Measurements from ENCODE around the gene TOP3A.

The TOP3A gene

GRCh38 chr17:18270046-18270931, 44.5 kb downstream of the TOP3A start:
- DNase-seq, result no peak

DNA sequence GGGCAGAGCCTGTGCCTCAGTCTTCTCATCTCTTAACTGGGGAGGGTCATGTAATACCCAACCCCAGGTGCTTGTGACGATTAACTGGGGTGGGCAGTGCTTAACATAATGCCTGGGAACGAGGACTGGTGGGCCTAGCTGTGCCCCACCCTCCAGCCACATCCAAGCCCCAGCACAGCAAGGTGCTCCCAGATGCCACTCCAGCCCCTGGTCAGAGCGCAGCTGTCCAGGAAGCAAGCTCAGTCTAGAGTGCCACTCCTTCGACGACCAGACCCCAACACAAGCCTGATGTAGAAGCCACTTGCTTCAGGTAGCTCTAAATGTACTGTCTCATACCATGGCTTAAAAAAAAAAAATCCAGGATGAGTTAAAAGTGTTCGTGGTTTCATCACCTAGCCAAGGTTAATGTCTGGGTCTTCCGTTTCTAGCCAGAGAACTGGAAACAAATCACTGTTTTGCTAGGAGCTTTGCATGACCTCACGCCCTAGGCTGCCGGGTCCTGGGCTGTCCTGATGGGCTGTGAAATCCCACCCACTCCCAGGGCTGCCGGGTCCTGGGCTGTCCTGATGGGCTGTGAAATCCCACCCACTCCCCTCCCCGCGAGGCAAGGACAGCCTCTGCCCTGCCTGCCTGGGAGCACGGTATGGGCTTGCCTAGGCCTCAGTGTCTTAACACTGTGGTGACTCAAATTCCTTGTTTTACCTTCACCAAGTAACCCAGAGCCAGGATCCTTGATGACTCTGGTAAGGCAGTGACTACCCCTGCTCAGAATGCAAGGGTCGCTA, 46.7 kb downstream of the TOP3A start:
- peak; percentile 20 for DNase-seq

DNA sequence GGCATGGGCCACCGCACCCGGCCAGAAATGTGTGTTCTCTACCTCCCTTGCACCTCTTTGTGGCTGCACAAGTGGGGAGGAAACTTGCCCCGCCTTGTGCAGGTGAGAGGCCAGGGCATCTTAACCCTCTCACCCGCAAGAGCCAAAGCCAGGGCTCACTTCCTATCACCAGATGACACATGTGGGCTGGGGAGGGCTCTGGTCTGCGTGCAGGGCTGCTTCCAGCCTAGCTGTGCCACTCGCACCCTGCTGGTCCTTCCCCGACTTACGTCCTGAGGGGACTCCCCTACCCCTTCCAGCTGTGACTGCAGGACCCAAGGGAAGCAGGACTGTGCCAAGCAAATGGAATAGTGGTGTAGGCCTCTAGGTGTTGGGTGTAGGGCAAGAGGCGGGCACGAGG, 47.4 kb downstream of the TOP3A start:
- no peak for DNase-seq

DNA sequence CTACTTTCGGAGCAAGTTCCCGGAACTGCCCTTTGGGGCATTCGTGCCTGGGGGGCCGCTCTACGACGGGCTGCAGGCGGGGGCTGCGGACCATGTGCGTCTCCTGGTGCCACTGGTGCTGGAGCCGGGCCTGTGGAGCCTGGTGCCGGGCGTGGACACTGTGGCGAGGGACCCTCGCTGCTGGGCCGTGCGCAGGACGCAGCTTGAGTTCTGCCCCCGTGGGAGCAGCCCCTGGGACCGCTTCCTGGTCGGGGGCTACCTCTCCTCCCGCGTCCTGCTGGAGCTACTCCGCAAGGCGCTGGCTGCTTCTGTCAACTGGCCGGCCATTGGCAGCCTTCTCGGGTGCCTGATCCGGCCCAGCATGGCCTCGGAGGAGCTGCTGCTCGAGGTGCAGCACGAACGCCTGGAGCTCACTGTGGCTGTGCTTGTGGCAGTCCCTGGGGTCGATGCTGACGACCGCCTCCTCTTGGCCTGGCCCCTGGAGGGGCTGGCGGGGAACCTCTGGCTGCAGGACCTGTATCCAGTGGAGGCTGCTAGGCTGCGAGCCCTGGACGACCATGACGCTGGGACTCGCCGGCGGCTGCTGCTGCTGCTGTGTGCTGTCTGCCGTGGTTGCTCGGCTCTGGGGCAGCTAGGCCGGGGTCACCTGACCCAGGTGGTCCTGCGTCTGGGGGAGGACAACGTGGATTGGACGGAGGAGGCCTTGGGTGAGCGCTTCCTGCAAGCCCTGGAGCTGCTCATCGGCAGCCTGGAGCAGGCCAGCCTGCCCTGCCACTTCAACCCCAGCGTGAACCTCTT, 50.7 kb downstream of the TOP3A start:
- no peak for DNase-seq

- DNase-seq, result no peak
Observed at GRCh38 chr17:18262641-18263040, 52.2 kb downstream of the TOP3A start.

- DNase-seq, result no peak
Observed at GRCh38 chr17:18262111-18262510, 52.7 kb downstream of the TOP3A start.

DNA sequence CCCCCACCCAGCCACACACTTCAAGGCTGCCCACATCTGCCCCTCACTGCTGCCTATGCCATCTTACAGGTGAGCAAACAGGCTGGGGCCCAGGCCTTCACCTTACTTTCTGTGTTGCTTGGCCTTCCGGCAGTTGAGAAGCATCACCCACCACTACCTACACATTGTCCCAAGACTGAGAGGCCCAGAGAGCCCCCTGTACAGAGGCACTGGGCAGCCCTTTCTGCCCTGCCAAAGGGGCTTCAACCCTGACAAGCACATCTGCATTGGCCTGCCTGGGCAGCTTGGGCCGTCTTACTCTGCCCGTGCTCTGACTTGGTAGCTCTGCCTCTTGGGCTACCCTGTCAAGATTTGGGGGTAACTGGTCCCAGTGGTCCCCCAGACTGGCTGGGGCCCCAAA, 53.1 kb downstream of the TOP3A start:
- DNase-seq, result no peak

DNA sequence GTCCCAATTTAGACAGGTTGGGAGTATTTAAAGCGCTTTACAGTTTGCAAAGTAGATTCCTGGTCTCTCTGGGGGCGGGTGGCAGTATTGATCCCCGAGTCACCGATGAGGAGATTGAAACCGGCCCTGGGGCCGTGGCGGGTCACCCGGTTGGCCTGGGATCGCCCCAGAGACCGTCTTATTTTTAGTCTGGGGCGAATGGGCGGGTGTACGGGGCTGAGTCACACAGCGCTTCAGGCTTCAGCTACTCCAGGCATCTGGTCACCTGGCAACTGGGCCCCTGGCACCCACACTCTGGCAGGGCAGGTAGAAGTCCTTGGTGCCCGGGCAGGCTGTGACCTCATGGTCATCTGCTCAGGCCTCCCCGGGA, 53.7 kb downstream of the TOP3A start:
- DNase-seq, result peak; percentile 23

- peak; percentile 96 for DNase-seq
Observed at GRCh38 chr17:18260332-18261145, 54.3 kb downstream of the TOP3A start, which contains the start of gene MIEF2. Gene MIEF2, plus strand, starts transcription at chr17:18260662. Its CDS starts 2,059 bp downstream, at chr17:18262721.

GRCh38 chr17:18259621-18260331, 55.0 kb downstream of the TOP3A start:
- no peak for DNase-seq

DNA sequence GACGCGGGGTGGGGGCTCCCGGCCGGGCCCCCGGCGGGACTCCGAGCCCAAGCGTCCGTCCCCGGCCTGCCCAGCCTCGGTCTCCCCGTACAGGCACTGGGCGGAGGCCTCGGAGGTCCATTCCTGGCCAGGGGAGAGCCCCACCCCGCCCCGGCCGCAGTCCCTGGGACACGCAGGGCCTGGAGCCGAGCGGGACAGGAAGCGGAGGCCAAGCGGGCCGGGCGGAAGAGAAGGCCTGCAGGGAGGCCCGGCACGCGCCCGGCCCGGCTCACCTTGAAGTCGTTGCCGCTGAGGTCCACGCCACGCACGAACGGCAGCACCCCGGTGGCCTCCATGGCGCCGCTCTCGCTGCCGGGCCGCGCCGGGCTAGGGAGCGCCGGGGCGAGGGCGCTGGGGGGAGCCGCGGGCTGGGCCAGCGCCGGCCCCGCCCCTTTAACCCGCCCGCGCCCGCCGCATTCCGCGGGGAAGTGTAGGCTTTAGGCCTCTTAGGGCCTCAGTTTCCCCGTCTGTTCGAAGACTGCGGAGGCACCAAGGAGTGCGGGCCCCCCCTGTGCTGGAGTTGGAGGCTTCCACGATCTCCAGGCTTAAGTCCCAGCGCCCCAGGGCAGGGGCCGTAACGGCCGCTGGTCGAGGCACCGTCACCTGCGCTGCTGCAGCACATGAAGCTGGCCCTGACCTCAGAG, 56.3 kb downstream of the TOP3A start, which contains the start of gene FLII:
TSS of gene FLII (minus strand) at position 383 of the 683 bp plus-strand sequence. CDS start at position 335, 48 bp downstream.
- peak; percentile 61 for DNase-seq

- peak; percentile 66 for DNase-seq
Observed at GRCh38 chr17:18257982-18258355, 56.8 kb downstream of the TOP3A start.

DNA sequence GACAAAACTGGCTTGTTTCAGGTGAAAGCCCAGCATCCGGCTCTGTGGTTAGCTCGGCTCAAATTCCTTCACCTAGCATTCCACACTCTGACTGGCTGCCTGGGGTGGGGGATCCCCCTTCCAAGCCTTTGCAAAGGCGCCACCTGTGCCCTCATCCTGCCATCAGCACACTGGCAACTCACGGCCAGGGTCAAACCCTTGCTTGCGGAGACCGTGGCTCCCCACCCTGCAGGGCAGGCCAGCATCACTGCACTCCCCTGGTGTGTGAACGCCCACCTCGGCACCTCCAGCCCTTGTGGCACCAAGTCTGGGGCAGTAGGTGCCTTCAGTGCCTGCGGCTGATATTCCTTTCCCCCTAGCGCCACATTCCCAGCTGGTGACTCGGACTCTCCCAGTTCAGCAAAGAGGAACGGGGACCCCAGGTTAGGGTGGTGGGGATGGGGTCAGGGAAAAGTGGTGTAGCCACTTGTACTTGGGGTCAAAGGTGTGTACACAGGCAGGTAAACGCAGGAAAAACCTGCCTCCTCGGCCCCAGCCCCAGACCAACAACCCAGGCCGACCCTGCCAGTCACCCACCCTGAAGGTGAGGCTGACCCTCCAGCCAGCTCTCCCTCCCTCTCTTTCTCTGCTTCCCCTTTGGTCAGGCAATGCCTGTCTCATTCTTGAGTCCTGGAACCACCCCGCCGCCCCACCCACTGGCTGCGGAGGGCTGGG, 57.4 kb downstream of the TOP3A start:
- peak; percentile 48 for DNase-seq

- DNase-seq, result no peak
Observed at GRCh38 chr17:18256776-18257175, 58.0 kb downstream of the TOP3A start.

- no peak for DNase-seq
Observed at GRCh38 chr17:18256351-18256750, 58.4 kb downstream of the TOP3A start.

DNA sequence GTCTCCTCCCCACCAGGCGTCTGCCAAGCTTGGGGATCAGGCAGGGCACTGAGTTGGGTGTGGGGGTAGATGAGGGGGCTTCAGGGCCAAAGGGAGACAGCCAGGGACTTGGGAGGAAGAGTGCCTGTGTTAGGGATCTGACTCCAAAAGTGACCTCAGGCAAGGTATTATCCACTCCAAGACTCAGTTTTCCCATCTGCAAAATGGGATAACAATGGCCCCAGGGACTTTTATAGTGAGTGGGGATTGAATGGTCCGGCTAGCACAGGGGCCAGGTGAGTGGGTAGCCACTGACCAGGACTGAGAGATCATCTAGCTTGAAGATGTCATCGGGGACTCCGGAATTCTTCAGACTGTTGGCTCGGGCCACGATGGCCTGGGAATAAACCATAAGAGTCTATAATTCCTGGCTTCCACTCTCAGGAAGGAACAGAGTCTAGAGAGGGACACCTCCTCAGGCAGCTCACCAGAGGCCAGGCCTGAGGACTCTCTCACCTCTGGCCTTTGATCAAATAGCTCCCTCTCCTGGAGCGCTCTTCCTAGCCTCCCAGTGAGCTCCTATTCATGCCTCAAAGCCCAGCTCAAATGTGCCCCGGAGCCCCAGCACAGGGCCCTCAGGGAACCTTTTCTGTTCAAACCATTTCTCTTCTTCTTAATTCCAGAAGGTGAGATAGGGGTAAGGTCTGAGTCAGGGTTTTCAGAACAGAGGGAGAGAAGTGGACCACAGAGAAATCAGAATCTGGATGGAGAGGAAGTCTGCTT, 59.7 kb downstream of the TOP3A start:
- no peak for DNase-seq

DNA sequence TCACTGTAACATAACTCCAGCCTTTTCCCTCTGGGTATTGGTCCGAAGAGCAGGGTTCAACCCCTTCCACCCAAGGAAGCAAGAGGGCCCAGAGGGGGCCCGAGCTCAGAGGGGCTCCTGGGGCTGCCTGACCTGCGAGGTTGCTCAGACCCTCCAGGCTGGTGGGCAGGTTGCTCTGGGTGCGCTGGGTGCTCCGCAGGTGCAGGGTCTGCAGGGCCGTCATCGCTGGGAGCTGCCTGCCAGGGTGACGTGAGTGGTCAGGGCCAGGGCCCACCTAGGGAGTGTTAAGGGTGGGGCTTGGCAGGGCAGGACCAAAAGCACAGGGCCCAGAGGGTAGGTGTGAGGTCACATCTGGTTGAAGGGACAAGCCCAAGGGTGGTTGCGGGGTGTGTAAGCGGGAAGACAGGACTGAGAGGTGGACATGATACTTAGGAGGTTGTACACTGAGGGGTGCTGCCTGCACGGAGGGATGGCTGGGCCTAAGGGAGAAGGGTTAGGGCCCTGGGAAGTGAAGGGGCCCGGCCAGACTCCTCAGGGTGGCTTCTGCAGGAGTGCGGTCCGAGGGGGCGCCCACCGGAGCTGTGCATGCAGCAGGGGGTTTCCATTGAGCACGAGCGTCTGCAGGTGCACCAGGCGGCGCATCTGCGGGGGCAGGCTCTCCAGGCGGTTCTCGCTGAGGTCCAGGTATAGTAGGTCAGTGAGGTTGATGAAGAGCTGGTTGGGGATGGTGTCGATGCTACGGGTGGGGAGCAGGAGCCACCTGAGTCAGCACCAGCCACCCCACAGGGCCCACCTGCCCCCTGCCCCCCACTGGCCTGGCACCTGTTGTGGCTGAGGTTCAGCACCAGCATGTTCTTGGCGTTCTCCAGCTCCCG, 60.6 kb downstream of the TOP3A start:
- DNase-seq, result no peak

DNA sequence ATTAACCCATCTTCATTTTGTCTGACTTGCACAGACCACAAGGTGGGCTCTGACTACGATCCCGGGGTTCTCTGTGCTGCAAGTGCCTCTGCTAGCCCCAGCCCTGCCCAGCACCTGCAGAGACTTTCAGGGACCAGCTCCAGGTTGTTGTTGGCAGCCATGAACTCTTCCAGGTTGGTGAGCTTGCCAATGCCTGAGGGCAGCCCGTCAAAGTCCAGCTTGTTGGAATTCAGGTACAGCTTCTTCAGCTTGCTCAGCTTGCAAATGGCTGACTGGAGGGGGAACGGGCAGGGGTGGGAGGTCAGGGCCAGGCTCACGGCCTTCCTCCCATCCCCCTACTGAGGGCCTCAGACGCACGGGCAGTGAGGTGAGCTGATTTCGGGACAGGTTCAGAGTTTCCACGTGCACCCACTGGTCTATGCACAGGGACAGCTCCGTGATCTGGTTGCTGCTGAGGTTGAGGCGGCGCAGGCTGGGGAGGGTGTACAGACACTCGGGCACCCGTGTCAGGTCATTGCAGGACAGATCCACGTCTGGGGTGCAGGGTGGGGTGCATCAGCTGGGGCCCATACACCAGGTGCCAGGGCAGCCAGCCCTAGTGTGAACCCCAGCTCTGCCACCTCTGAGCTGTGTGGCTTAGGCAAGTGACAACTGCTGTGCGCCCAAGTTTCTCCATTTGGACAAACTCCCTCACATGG, 61.5 kb downstream of the TOP3A start:
- no peak for DNase-seq

Measured in activated CD4-positive, alpha-beta T cell treated with anti-CD3 and anti-CD28 coated beads, Interleukin-2, Interleukin-6, amounts not matched to agents 100 ng/mL and 50 ng/mL, durations not matched to agents 16 hours and 8 hours (primary cell).